Naive thymus-derived CD4-positive, alpha-beta T cell (primary cell): ENCODE data around the gene NAALADL2. TPM values are rescaled to one million over a fixed set of nuclear protein-coding genes. Genes with fewer than 3 reads are reported as not detected.

Experiments
- ATAC-seq: fragments of 150-1000 bp; cut with Tn5 transposase; 2 replicates; pipeline ENCODE4 v1.10.0; 2021; ENCODE audit warnings: mild to moderate bottlenecking, moderate library complexity
- CTCF ChIA-PET: fragments of 350-600 bp; sonication (Branson Sonifier 250); formaldehyde crosslinking; loops from one replicate; lab custom pipeline; 2021; ENCODE audit warnings: antibody characterized with exemption; lab: Charles Lee
- POLR2A ChIA-PET: fragments of 350-600 bp; sonication (Branson Sonifier 250); formaldehyde crosslinking; loops from one replicate; lab custom pipeline; 2021; ENCODE audit warnings: antibody characterized with exemption, inconsistent platforms; lab: Charles Lee
- DNase-seq, 9 donors: peaks; one replicate each; pipeline versions ENCODE4 v3.0.0 to v3.0.0-alpha.2; 2020 to 2022; ENCODE audit warnings: mixed read lengths in 1 of 9
- H3K27ac ChIP-seq: one replicate; pipeline ENCODE4 v1.7.0; 2013; ENCODE audit warnings: mild to moderate bottlenecking, low read depth, low read length, moderate library complexity
- H3K27me3 ChIP-seq, 2 donors: one replicate each; pipeline ENCODE4 v1.7.0; 2013; ENCODE audit warnings: low read length in 2 of 2, mild to moderate bottlenecking in 2 of 2, moderate library complexity in 2 of 2; ENCODE audit not compliant: control insufficient read depth in 2 of 2, insufficient read depth in 2 of 2
- H3K36me3 ChIP-seq, 3 experiments: 1 replicate in 2 of 3; 2 replicates in 1 of 3; pipeline ENCODE4 v1.7.0; 2013; ENCODE audit warnings: low read length in 3 of 3, mild to moderate bottlenecking in 3 of 3, moderate library complexity in 1 of 3; ENCODE audit not compliant: insufficient read depth in 3 of 3, control insufficient read depth in 2 of 3
- H3K4me1 ChIP-seq, 2 donors: one replicate each; pipeline ENCODE4 v1.7.0; 2013; ENCODE audit warnings: low read length in 2 of 2, mild to moderate bottlenecking in 2 of 2, moderate library complexity in 1 of 2; ENCODE audit not compliant: control insufficient read depth in 2 of 2, insufficient read depth in 2 of 2
- H3K4me3 ChIP-seq: 2 replicates; pipeline ENCODE4 v1.7.0; 2013; ENCODE audit warnings: mild to moderate bottlenecking, low read length
- H3K9me3 ChIP-seq, 3 experiments: 1 replicate in 2 of 3; 2 replicates in 1 of 3; pipeline ENCODE4 v1.7.0; 2013; ENCODE audit warnings: low read length in 3 of 3; ENCODE audit not compliant: control insufficient read depth in 2 of 3
- H3K27ac Mint-ChIP-seq, 9 donors: one replicate each; pipeline ENCODE4 v1.8.0; 2020 to 2022; ENCODE audit warnings: mixed read lengths in 9 of 9, mild to moderate bottlenecking in 8 of 9, moderate library complexity in 5 of 9, inconsistent platforms in 2 of 9
- H3K27me3 Mint-ChIP-seq, 5 donors: one replicate each; pipeline ENCODE4 v1.8.0; 2021 to 2022; ENCODE audit warnings: mixed read lengths in 5 of 5, mild to moderate bottlenecking in 1 of 5
- H3K36me3 Mint-ChIP-seq, 5 donors: one replicate each; pipeline ENCODE4 v1.8.0; 2020 to 2022; ENCODE audit warnings: mixed read lengths in 5 of 5, mild to moderate bottlenecking in 3 of 5, inconsistent platforms in 1 of 5
- H3K4me1 Mint-ChIP-seq, 7 donors: one replicate each; pipeline ENCODE4 v1.8.0; 2020 to 2022; ENCODE audit warnings: mixed read lengths in 7 of 7, mild to moderate bottlenecking in 3 of 7, inconsistent platforms in 1 of 7
- H3K4me3 Mint-ChIP-seq, 10 donors: one replicate each; pipeline ENCODE4 v1.8.0; 2020 to 2022; ENCODE audit warnings: mild to moderate bottlenecking in 10 of 10, mixed read lengths in 10 of 10, moderate library complexity in 6 of 10, inconsistent platforms in 2 of 10
- H3K9me3 Mint-ChIP-seq, 11 donors: one replicate each; pipeline ENCODE4 v1.8.0; 2020 to 2022; ENCODE audit warnings: mixed read lengths in 11 of 11, mild to moderate bottlenecking in 4 of 11, inconsistent platforms in 1 of 11, moderate library complexity in 1 of 11
- intact Hi-C, 2 donors: fragments of 100-400 bp; cut with micrococcal nuclease; formaldehyde crosslinking; loops; one replicate each; pipeline ENCODE4 v1.15.1; 2023
- polyA plus RNA-seq, 2 donors: library from polyadenylated mRNA; unstranded; fragments of 300-500 nt; fragmentation: Illumina TruSeq; gene quantifications; one replicate each; pipeline ENCODE4 v1.2.3, GENCODE V29; 2021
- total RNA-seq, 6 experiments: library from RNA in 5 of 6; stranded (reverse) in 5 of 6; gene quantifications; 1 replicate in 5 of 6; 2 replicates in 1 of 6; pipeline ENCODE4 v1.2.3 and lab custom pipeline; 2021 to 2026

Gene NAALADL2
- total and polyA plus RNA-seq, 7 experiments from 2014 or later = 0.76 to 1.4 TPM; not detected in 5

GRCh38 chr3:175743733-175744400, 884.7 kb downstream of the NAALADL2 start:
- H3K9me3 ChIP-seq = no peaks in the 10 kb centered on the region
- no peaks in the 10 kb centered on the region for H3K36me3 ChIP-seq
- no peak overlapping the region for H3K4me3 ChIP-seq
- H3K27ac ChIP-seq = no peak overlapping the region
- intact Hi-C loops = no loop called here
- no peak overlapping the region for H3K4me3 Mint-ChIP-seq
- no peaks in the 10 kb centered on the region for H3K36me3 Mint-ChIP-seq
- H3K27me3 ChIP-seq = no peaks in the 10 kb centered on the region
- no peaks in the 10 kb centered on the region for H3K27me3 Mint-ChIP-seq
- DNase-seq = no peak
- no peaks in the 10 kb centered on the region for H3K4me1 Mint-ChIP-seq
- H3K9me3 Mint-ChIP-seq = peaks cover 0 to 28% (median 6%) of the 10 kb centered on the region in 11 donors
- CTCF ChIA-PET = no interaction called here
- POLR2A ChIA-PET = no interaction called here
- ATAC-seq = no peak
- H3K27ac Mint-ChIP-seq = no peak overlapping the region
- no peaks in the 10 kb centered on the region for H3K4me1 ChIP-seq

- Histone ChIP-seq H3K4me3 (no peak overlapping the region), H3K9me3 (no peaks in the 10 kb centered on the region), H3K27me3 (no peaks in the 10 kb centered on the region), H3K27ac (no peak overlapping the region), H3K4me1 (no peaks in the 10 kb centered on the region), H3K36me3 (no peaks in the 10 kb centered on the region)
- CTCF ChIA-PET = no interaction called here
- H3K4me1 Mint-ChIP-seq = no peaks in the 10 kb centered on the region
- H3K36me3 Mint-ChIP-seq = no peaks in the 10 kb centered on the region
- POLR2A ChIA-PET = no interaction called here
- intact Hi-C loops = no loop called here
- DNase-seq (no peak), ATAC-seq (no peak)
- H3K27me3 Mint-ChIP-seq = no peaks in the 10 kb centered on the region
- H3K9me3 Mint-ChIP-seq = peaks cover 0 to 13% (median 6%) of the 10 kb centered on the region in 11 donors
- H3K27ac Mint-ChIP-seq = no peak overlapping the region
- H3K4me3 Mint-ChIP-seq = no peak overlapping the region
These were observed 887.2 kb downstream of the NAALADL2 start for GRCh38 chr3:175746308-175746707.

DNA sequence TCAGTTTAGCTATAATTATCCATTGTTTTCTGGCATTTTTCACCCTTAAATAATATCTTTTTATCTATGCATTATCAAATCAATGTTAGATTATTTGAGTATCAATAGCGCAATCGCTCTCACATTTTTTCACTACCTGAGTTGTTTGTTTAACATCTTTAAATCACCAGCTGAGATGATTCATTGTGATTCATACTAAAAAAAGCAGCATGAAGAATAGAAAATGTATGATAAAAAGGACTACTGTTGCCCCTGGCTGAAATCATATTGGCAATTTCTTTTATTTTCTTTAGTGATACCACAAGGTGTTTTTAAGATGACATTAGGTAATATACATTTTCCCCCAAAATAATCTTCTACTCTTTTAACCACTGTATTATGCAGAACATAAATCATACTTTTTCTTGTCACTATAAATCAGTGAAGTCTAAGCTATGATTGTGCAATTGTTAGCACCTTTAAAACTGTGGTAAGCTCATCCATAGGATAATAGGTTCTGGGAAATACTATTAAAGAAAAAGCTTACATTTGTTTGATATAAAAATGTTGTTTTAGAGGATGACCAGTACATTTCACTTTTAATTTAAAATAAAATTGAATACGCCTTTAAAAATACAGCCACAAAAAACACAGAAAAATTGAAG, 889.1 kb downstream of the NAALADL2 start:
- no peaks in the 10 kb centered on the region for H3K36me3 ChIP-seq
- POLR2A ChIA-PET = no interaction called here
- CTCF ChIA-PET = no interaction called here
- H3K27ac ChIP-seq = no peak overlapping the region
- H3K4me3 ChIP-seq = no peak overlapping the region
- H3K9me3 ChIP-seq = no peaks in the 10 kb centered on the region
- Mint-ChIP-seq H3K4me3 (no peak overlapping the region), H3K9me3 (peaks cover 0 to 9% (median 2%) of the 10 kb centered on the region in 11 donors), H3K27me3 (no peaks in the 10 kb centered on the region), H3K27ac (no peak overlapping the region), H3K4me1 (no peaks in the 10 kb centered on the region), H3K36me3 (no peaks in the 10 kb centered on the region)
- no peak for DNase-seq
- intact Hi-C loops = no loop called here
- no peak for ATAC-seq
- no peaks in the 10 kb centered on the region for H3K27me3 ChIP-seq
- no peaks in the 10 kb centered on the region for H3K4me1 ChIP-seq

- H3K27ac ChIP-seq = no peak overlapping the region
- DNase-seq (no peak), ATAC-seq (no peak)
- Mint-ChIP-seq H3K9me3 (peaks cover 0 to 6% (median 0%) of the 10 kb centered on the region in 11 donors), H3K36me3 (no peaks in the 10 kb centered on the region), H3K27ac (no peak overlapping the region), H3K27me3 (no peaks in the 10 kb centered on the region), H3K4me1 (no peaks in the 10 kb centered on the region), H3K4me3 (no peak overlapping the region)
- ChIA-PET CTCF (no interaction called here), POLR2A (no interaction called here)
- intact Hi-C loops = no loop called here
- H3K4me1 ChIP-seq = no peaks in the 10 kb centered on the region
- no peaks in the 10 kb centered on the region for H3K9me3 ChIP-seq
- H3K27me3 ChIP-seq = no peaks in the 10 kb centered on the region
- H3K4me3 ChIP-seq = no peak overlapping the region
- no peaks in the 10 kb centered on the region for H3K36me3 ChIP-seq
These were observed 890.8 kb downstream of the NAALADL2 start for GRCh38 chr3:175749981-175750380.

DNA sequence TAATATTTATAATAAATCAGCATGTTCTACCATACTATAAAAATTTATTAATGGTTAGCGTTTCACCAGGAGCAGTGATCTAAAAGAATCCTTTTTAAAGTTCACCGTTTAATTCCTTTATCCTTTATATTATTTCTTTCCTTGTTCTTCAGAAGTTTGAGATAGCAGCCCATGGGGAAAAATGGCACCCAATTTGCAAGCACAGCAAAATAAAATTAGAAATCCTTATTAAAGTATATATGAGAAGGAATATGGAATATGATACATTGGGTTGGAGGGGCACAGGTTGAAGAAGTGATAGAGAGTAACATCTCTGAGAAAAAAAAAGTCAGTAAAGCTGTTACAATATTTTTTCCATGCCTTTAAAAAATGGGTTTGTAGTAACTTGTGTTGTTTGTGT, 892.0 kb downstream of the NAALADL2 start:
- H3K27ac Mint-ChIP-seq = no peak overlapping the region
- no peaks in the 10 kb centered on the region for H3K36me3 Mint-ChIP-seq
- no peak for DNase-seq
- Histone ChIP-seq H3K4me3 (no peak overlapping the region), H3K27me3 (no peaks in the 10 kb centered on the region), H3K36me3 (no peaks in the 10 kb centered on the region), H3K27ac (no peak overlapping the region), H3K9me3 (no peaks in the 10 kb centered on the region), H3K4me1 (no peaks in the 10 kb centered on the region)
- peaks cover 0 to 6% (median 0%) of the 10 kb centered on the region in 11 donors for H3K9me3 Mint-ChIP-seq
- H3K4me1 Mint-ChIP-seq = no peaks in the 10 kb centered on the region
- no peak overlapping the region for H3K4me3 Mint-ChIP-seq
- no peaks in the 10 kb centered on the region for H3K27me3 Mint-ChIP-seq
- ChIA-PET CTCF (no interaction called here), POLR2A (no interaction called here)
- ATAC-seq = no peak
- intact Hi-C loops = no loop called here

DNA sequence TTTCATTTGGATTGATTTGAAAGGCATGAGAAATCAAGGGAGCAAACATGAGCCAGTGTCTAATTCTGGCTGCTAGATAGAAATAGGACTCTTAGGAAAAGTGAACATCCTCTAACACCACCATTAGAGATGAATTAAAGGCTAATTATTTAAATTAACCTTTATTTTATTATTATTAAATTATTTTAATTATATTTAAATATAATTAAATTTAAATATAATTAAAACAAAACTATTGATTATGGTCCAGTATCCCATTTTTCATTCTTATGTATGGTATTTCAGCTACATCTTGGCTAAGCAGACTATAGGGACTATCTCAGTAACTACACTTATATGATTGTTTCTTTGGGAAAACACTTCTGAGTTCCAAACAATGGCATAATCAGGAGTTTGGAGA, 904.8 kb downstream of the NAALADL2 start:
- H3K4me1 Mint-ChIP-seq = no peaks in the 10 kb centered on the region
- H3K4me3 Mint-ChIP-seq = no peak overlapping the region
- Histone ChIP-seq H3K27ac (no peak overlapping the region), H3K4me3 (no peak overlapping the region), H3K36me3 (no peaks in the 10 kb centered on the region), H3K27me3 (no peaks in the 10 kb centered on the region), H3K9me3 (no peaks in the 10 kb centered on the region), H3K4me1 (no peaks in the 10 kb centered on the region)
- ATAC-seq (no peak), DNase-seq (no peak)
- no peaks in the 10 kb centered on the region for H3K36me3 Mint-ChIP-seq
- H3K27ac Mint-ChIP-seq = no peak overlapping the region
- no peaks in the 10 kb centered on the region for H3K27me3 Mint-ChIP-seq
- H3K9me3 Mint-ChIP-seq = peaks cover 0 to 11% (median 0%) of the 10 kb centered on the region in 11 donors
- ChIA-PET POLR2A (no interaction called here), CTCF (no interaction called here)
- intact Hi-C loops = no loop called here

- ATAC-seq (no peak), DNase-seq (no peak)
- Mint-ChIP-seq H3K36me3 (no peaks in the 10 kb centered on the region), H3K4me1 (no peaks in the 10 kb centered on the region), H3K27me3 (no peaks in the 10 kb centered on the region), H3K4me3 (no peak overlapping the region), H3K9me3 (peaks cover 0 to 8% (median 0%) of the 10 kb centered on the region in 11 donors), H3K27ac (no peak overlapping the region)
- H3K27ac ChIP-seq = no peak overlapping the region
- H3K36me3 ChIP-seq = no peaks in the 10 kb centered on the region
- no peak overlapping the region for H3K4me3 ChIP-seq
- ChIA-PET CTCF (interaction anchor here (0.7 kb wide), 1 partner anchor 27 kb away, joined by 3 read pairs; no protein-coding TSS in a partner anchor), POLR2A (no interaction called here)
- no peaks in the 10 kb centered on the region for H3K4me1 ChIP-seq
- H3K27me3 ChIP-seq = no peaks in the 10 kb centered on the region
- H3K9me3 ChIP-seq = no peaks in the 10 kb centered on the region
- intact Hi-C loops = no loop called here
These were observed 905.6 kb downstream of the NAALADL2 start for GRCh38 chr3:175764722-175765121.
